ENCODE measurements around the gene TMTC2. TPM values are rescaled to one million over a fixed set of nuclear protein-coding genes. Genes with fewer than 3 reads are reported as not detected.

Gene TMTC2
- total and polyA plus RNA-seq, 2 donors (not counting 3 experiments of a cell fraction or from before 2014, with no cell fraction given): 4.1 to 7.8 TPM

GRCh38 chr12:82966001-82966559 is 279.4 kb downstream of the TMTC2 start:
- Histone ChIP-seq H3K27me3 (ENCODE audit: control insufficient read depth in 2 of 2, insufficient read depth in 2 of 2, low read length in 2 of 2) (no peaks in the 10 kb centered on the region), H3K4me2 (ENCODE audit: insufficient read depth, low read length) (peak overlapping the region; percentile 38), H3K4me3 (replicated peaks in 1 of 3; ENCODE audit: insufficient read depth in 1 of 3, low read depth in 1 of 3, low read length in 3 of 3) (no peak overlapping the region), H3K36me3 (ENCODE audit: control insufficient read depth in 2 of 2, extremely low read depth in 1 of 2, insufficient read depth in 2 of 2, low read length in 2 of 2) (no peaks in the 10 kb centered on the region), H4K20me1 (replicated peaks; ENCODE audit: control insufficient read depth, extremely low read depth, insufficient read depth, low read length) (no peaks in the 10 kb centered on the region), H3K4me1 (ENCODE audit: control insufficient read depth, extremely low read depth, insufficient read depth, low read length) (peaks cover 8% of the 10 kb centered on the region), H2AFZ (ENCODE audit: low read depth, low read length) (no peak overlapping the region), H3K9me1 (replicated peaks; ENCODE audit: control insufficient read depth, extremely low read depth, insufficient read depth, low read length) (no peaks in the 10 kb centered on the region), H3K79me2 (ENCODE audit: control insufficient read depth, insufficient read depth, low read length) (no peaks in the 10 kb centered on the region), H3K27ac (ENCODE audit: insufficient read depth, low read depth, low read length) (no peak overlapping the region), H3K9ac (replicated peaks; ENCODE audit: extremely low read depth, insufficient read depth, low read length) (no peak overlapping the region), H3K9me3 (replicated peaks; ENCODE audit: control insufficient read depth, insufficient read depth, low read length) (no peaks in the 10 kb centered on the region)
- TF ChIP-seq CTCF (IDR thresholded peaks at IDR 0.05; ENCODE audit: extremely low read depth in 1 of 2, insufficient read depth in 1 of 2, low read depth in 1 of 2, low read length in 2 of 2) (no peak), EZH2 (IDR thresholded peaks at IDR 0.05; ENCODE audit: borderline replicate concordance, low read depth, low read length, severe bottlenecking) (no peak), GATA2 (IDR thresholded peaks at IDR 0.05; ENCODE audit: insufficient read depth, insufficient read length, low read depth, low read length) (no peak), MAX (IDR thresholded peaks at IDR 0.05; ENCODE audit: insufficient read depth, insufficient read length) (no peak), FOS (IDR thresholded peaks at IDR 0.05; ENCODE audit: borderline replicate concordance, insufficient read depth, low read length) (no peak), MYC (IDR thresholded peaks at IDR 0.05; ENCODE audit: low read depth, low read length) (no peak), JUN (IDR thresholded peaks at IDR 0.05; ENCODE audit: borderline replicate concordance, insufficient read depth, insufficient read length, low read depth) (no peak), POLR2AphosphoS5 (IDR thresholded peaks at IDR 0.05; ENCODE audit: insufficient read depth, low read depth, low read length) (no peak), POLR2A (IDR thresholded peaks at IDR 0.05; ENCODE audit: low read depth, low read length) (no peak)
- ChIA-PET CTCF (no interaction called here), POLR2A (no interaction called here)
- intact Hi-C loops (cut with micrococcal nuclease): no loop called here
- FAIRE-seq: no peak
- dilution Hi-C loops (cut with MboI; ENCODE audit: extremely low pct_ligation_motif_present, low sequenced_read_pairs): no loop called here
- BruUV-seq (replicated peaks): no TSS peak
- peak; percentile 47 for DNase-seq (ENCODE audit: low read depth, low spot score)
